ENCODE measurements around the gene LAGE3. TPM values are rescaled to one million over a fixed set of nuclear protein-coding genes. Genes with fewer than 3 reads are reported as not detected.

LAGE3 gene
- total and polyA plus RNA-seq, 8 donors, result 14.9 to 24.2 (median 19.5) TPM

GRCh38 chrX:154444755-154445246, 34.3 kb downstream of the LAGE3 start:
- TF ChIP-seq CTCF (IDR thresholded peaks at IDR 0.05), result no peak
- Histone ChIP-seq H3K9me3 (no peaks in the 10 kb centered on the region), H3K36me3 (peaks cover 0 to 60% of the 10 kb centered on the region in 2 donors), H3K27ac (peak overlapping the region in 1 of 2 donors; percentile 74), H3K4me1 (peaks cover 0 to 13% of the 10 kb centered on the region in 2 donors), H3K4me3 (peak overlapping the region; percentile 44 to 66), H3K27me3 (no peaks in the 10 kb centered on the region)
- ATAC-seq (no peak), DNase-seq (no peak)
- intact Hi-C loops (cut with DNase I), result no loop called here

GRCh38 chrX:154443992-154444754, 34.9 kb downstream of the LAGE3 start, which contains the start of gene FAM50A:
Gene FAM50A, plus strand, starts transcription at chrX:154444141. Its CDS starts 95 bp downstream, at chrX:154444236.
- ATAC-seq, result peak; percentile 89
- Histone ChIP-seq H3K4me1 (peaks cover 0 to 13% of the 10 kb centered on the region in 2 donors), H3K27ac (peak within 1 kb of the TSS; percentile 67 to 74), H3K27me3 (no peaks in the 10 kb centered on the region), H3K4me3 (peak within 1 kb of the TSS; percentile 44 to 66), H3K36me3 (peaks cover 0 to 59% of the 10 kb centered on the region in 2 donors), H3K9me3 (no peaks in the 10 kb centered on the region)
- intact Hi-C loops (cut with DNase I), result no loop called here
- TF ChIP-seq CTCF (IDR thresholded peaks at IDR 0.05), result no peak
- peak in 3 of 4 donors; percentile 74 to 94 (median 79) for DNase-seq

GRCh38 chrX:154443479-154443910, 35.6 kb downstream of the LAGE3 start:
- peaks cover 0 to 19% of the 10 kb centered on the region in 2 donors for H3K4me1 ChIP-seq
- no peak for TF ChIP-seq CTCF (IDR thresholded peaks at IDR 0.05)
- ATAC-seq, result peak; percentile 5
- H3K36me3 ChIP-seq, result peaks cover 0 to 56% of the 10 kb centered on the region in 2 donors
- H3K27me3 ChIP-seq, result no peaks in the 10 kb centered on the region
- no peak for DNase-seq
- intact Hi-C loops (cut with DNase I), result no loop called here
- peak overlapping the region in 1 of 2 donors; percentile 66 for H3K4me3 ChIP-seq
- peak overlapping the region; percentile 58 to 67 for H3K27ac ChIP-seq
- H3K9me3 ChIP-seq, result no peaks in the 10 kb centered on the region

DNA sequence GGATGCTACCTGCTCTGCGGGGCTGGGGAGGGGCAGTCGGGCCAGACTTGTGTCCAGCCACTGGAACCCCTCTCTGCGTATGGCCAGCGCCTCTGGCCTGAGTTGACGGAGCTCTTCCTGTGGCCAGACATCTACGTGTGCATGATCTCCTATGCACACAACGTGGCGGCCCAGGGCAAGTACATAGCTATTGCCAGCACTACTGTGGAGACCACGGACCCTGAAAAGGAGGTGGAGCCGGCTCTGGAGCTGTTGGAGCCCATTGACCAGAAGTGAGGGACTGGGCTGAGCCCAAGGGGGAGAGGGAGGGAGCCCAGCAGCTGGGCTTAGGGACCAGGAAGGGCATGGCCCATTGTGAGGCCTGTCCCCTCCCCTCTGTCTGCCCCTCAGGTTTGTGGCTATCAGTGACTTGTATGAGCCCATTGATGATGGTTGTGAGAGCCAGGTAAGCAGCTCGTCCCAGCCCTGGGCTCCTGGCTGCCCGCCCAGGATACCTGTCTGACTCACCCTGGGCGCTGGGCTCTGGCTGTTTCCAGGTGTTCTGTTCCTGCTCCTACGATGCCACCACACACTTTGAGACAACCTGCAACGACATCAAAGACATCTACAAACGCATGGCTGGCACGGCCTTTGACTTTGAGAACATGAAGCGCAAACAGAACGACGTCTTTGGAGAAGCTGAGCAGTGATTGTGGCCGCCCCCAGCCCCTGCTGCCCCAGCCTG, 36.9 kb downstream of the LAGE3 start:
- H3K27ac ChIP-seq, result no peak overlapping the region
- no peak for DNase-seq
- H3K4me3 ChIP-seq, result no peak overlapping the region
- intact Hi-C loops (cut with DNase I), result no loop called here
- no peaks in the 10 kb centered on the region for H3K9me3 ChIP-seq
- no peaks in the 10 kb centered on the region for H3K27me3 ChIP-seq
- H3K36me3 ChIP-seq, result peaks cover 0 to 48% of the 10 kb centered on the region in 2 donors
- peaks cover 0 to 26% of the 10 kb centered on the region in 2 donors for H3K4me1 ChIP-seq
- no peak for ATAC-seq
- no peak for TF ChIP-seq CTCF (IDR thresholded peaks at IDR 0.05)

- no peaks in the 10 kb centered on the region for H3K9me3 ChIP-seq
- DNase-seq, result no peak
- no peak for ATAC-seq
- H3K27me3 ChIP-seq, result no peaks in the 10 kb centered on the region
- H3K4me1 ChIP-seq, result peaks cover 0 to 26% of the 10 kb centered on the region in 2 donors
- intact Hi-C loops (cut with DNase I), result no loop called here
- TF ChIP-seq CTCF (IDR thresholded peaks at IDR 0.05), result no peak
- peaks cover 0 to 44% of the 10 kb centered on the region in 2 donors for H3K36me3 ChIP-seq
- no peak overlapping the region for H3K27ac ChIP-seq
- H3K4me3 ChIP-seq, result no peak overlapping the region
These were observed 37.5 kb downstream of the LAGE3 start for GRCh38 chrX:154441564-154441963.
